ENCODE results near the gene CTAG1B.

DNA sequence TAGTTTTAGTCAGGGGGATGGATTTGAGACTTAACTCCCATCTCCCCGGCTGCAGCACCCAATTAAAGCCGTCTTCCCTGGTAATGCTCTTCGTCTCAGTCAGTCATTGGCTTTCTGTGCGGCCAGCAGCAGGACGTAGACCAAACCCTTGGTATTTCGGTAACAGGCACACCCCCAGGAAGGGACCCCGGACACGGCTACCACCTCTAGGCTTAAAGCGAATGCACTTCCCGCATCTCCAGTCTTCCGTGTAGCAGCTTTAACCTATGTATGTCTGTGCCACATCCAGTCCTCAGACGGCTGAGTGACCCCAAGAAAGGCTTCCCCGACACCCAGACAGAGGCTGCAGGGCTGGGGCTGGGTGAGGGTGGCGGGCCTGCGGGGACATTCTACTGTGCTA, 35.8 kb upstream of the CTAG1B start:
- no peak for TF ChIP-seq POLR2AphosphoS5 (IDR thresholded peaks at IDR 0.05; ENCODE audit: insufficient read depth, low read depth, low read length)
- no peak for TF ChIP-seq EZH2 (IDR thresholded peaks at IDR 0.05; ENCODE audit: borderline replicate concordance, low read depth, low read length, severe bottlenecking)
- TF ChIP-seq, protein P1, sequence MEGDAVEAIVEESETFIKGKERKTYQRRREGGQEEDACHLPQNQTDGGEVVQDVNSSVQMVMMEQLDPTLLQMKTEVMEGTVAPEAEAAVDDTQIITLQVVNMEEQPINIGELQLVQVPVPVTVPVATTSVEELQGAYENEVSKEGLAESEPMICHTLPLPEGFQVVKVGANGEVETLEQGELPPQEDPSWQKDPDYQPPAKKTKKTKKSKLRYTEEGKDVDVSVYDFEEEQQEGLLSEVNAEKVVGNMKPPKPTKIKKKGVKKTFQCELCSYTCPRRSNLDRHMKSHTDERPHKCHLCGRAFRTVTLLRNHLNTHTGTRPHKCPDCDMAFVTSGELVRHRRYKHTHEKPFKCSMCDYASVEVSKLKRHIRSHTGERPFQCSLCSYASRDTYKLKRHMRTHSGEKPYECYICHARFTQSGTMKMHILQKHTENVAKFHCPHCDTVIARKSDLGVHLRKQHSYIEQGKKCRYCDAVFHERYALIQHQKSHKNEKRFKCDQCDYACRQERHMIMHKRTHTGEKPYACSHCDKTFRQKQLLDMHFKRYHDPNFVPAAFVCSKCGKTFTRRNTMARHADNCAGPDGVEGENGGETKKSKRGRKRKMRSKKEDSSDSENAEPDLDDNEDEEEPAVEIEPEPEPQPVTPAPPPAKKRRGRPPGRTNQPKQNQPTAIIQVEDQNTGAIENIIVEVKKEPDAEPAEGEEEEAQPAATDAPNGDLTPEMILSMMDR (IDR thresholded peaks at IDR 0.05; ENCODE audit: extremely low read depth in 1 of 2, insufficient read depth in 1 of 2, low read depth in 1 of 2, low read length in 2 of 2) = no peak
- TF ChIP-seq POLR2A (IDR thresholded peaks at IDR 0.05; ENCODE audit: low read depth, low read length) = no peak
